Measurements from ENCODE around the gene MYOZ3. TPM values are rescaled to one million over a fixed set of nuclear protein-coding genes. Genes with fewer than 3 reads are reported as not detected.

MYOZ3 gene
- total RNA-seq, 1 donor from 2014 or later: 0.49 TPM

DNA sequence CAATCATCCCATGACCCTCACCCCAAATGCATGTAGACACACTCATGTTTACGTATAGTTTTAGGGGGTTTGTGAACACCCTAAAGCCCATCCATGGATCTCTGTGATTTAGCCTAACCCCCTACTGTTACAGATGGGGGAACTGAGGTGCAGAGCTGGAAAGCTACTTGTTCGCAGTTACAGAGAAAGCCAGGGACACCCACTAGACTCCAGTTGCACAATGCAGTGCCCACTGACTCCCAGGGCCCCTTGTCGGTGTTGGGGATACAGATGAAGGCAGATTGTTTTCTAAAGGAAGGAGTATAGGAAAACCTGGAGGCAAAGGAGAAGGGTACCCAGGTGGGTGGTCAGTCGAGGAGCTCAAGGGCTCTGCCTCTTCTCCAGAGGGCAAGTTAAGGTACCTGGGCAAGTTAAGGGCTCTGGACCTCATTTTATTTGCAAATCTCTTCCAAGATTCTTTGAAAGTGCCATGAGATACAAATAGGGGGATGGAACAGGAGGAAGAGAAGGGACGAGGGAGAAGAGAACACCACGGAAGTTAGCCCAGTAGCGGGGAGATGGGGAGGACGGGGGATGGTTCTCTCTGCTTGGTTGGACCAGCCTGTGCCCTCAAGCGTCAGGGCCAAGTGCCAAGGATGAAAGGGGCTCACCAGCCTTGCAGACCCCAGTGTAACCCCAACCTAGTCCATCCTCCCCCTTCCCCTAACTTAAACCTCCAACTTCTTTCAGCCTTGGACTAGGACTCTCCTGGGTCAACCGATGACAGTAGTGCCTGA lies 958 bp downstream of the MYOZ3 start:
- Mint-ChIP-seq H3K4me1 (ENCODE audit: low read depth) (peaks cover 7% of the 10 kb centered on the region), H3K9me3 (no peaks in the 10 kb centered on the region), H3K27ac (no peak overlapping the region), H3K36me3 (ENCODE audit: low read depth) (no peaks in the 10 kb centered on the region), H3K27me3 (ENCODE audit: insufficient read depth) (peaks cover 23% of the 10 kb centered on the region), H3K4me3 (no peak overlapping the region)
- DNase-seq (ENCODE audit: low spot score): no peak
- intact Hi-C loops (cut with micrococcal nuclease): no loop called here

DNA sequence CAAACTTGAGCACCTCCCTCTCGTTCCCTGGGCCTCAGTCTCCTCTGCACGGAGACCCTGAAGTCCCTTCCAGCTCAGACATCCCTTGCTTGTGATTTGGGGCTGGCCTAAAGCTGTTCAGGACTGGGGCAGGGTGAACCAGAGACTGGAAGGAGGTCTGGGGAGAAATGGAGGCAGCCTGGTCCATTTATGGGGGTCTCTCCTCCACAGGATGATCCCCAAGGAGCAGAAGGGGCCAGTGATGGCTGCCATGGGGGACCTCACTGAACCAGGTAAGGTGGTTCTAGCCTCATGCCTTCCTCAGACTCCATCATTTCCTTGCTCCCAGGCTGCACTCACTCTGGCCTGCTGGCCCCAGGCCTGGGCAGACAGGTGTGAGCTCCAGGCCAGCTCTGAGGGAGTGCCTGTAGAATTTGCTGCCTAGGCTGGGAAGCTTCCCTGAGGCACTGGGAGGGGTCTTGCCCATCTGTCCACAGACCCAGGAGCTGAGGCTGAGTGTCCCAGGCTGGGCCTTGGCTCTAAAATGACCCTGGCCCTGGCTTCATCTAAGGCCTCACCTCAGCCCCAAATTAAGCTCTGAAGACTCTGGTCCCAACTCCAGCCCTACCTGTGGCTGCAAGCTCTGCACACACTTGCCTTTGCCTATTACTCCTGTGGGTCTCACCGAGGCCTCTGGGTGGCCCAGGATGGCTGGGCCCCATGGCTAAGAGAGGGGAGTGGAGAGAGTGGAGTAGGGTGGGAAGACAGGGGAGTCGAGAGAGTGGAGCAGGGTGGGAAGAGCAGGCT lies 1.9 kb downstream of the MYOZ3 start:
- Mint-ChIP-seq H3K4me1 (ENCODE audit: low read depth) (no peaks in the 10 kb centered on the region), H3K27me3 (ENCODE audit: insufficient read depth) (peaks cover 23% of the 10 kb centered on the region), H3K36me3 (ENCODE audit: low read depth) (no peaks in the 10 kb centered on the region), H3K9me3 (no peaks in the 10 kb centered on the region), H3K27ac (no peak overlapping the region), H3K4me3 (no peak overlapping the region)
- no peak for DNase-seq (ENCODE audit: low spot score)
- intact Hi-C loops (cut with micrococcal nuclease): no loop called here

DNA sequence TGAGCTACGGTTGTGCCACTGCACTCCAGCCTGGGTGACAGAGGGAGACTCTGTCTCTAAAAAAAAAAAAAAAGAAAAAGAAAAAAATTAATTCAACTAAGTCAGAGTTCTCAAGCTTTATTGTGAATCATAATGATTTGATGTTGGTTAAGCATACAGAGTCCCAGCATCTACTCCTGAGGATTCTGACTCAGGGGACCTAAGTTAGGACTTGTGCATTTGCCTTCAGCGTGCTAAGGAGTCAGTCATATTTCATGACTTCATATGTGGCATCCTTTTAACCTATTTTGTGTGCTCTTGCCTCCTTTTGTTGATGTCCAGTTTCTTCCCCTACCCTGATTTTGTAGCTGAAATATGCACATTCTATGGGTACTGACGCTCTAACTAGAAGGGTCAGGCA lies 2.9 kb downstream of the MYOZ3 start:
- DNase-seq (ENCODE audit: low spot score): no peak
- Mint-ChIP-seq H3K27ac (no peak overlapping the region), H3K9me3 (no peaks in the 10 kb centered on the region), H3K4me3 (no peak overlapping the region), H3K27me3 (ENCODE audit: insufficient read depth) (peaks cover 20% of the 10 kb centered on the region), H3K4me1 (ENCODE audit: low read depth) (no peaks in the 10 kb centered on the region), H3K36me3 (ENCODE audit: low read depth) (no peaks in the 10 kb centered on the region)
- intact Hi-C loops (cut with micrococcal nuclease): no loop called here

DNA sequence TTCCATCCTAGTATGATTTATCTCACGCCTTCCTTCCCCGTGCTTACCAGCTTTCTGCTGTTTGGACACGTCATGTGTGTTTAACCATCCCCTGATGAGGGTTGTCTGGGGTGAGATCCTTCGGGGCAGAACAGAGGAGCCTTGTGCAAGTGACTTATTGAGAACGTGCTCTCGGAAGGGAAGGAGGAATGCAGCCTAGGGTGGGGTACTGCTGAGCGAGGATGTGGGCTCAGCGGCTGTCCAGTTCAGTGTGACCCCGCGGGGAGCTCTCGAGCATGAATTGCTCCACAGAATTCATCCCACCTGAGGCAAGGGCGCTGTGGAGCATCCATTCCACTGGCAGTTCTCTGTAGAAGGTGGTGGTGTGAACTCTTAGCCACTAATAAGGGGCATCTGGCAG lies 4.0 kb downstream of the MYOZ3 start:
- Mint-ChIP-seq H3K27ac (no peak overlapping the region), H3K9me3 (no peaks in the 10 kb centered on the region), H3K36me3 (ENCODE audit: low read depth) (no peaks in the 10 kb centered on the region), H3K27me3 (ENCODE audit: insufficient read depth) (peaks cover 23% of the 10 kb centered on the region), H3K4me1 (ENCODE audit: low read depth) (no peaks in the 10 kb centered on the region), H3K4me3 (no peak overlapping the region)
- DNase-seq (ENCODE audit: low spot score): no peak
- intact Hi-C loops (cut with micrococcal nuclease): no loop called here

DNA sequence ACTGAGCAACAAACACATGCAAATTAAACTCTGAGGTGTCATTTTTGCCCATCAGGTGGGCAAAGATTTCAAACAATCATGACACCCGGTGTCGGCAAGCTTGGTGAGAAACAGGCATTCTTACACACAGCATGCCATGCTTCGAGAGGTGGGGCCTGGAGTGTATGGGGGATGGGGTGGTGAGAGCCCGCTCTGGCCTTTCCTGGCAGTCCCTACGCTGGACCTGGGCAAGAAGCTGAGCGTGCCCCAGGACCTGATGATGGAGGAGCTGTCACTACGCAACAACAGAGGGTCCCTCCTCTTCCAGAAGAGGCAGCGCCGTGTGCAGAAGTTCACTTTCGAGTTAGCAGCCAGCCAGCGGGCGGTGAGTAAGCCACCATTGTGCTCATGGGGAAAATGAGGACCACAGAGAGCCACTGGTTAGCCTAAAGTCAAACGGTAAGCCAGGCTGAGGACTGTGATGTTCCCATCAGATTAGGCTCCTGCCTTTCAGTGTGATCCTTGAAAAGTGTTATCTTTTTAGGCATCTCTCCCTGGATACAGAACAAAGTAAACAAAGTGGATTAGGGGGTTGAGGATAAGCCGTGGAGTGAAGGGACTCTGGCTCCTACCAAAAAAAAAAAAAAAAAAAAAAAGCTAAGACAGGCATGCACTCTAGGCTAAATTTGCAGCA lies 9.4 kb downstream of the MYOZ3 start:
- Mint-ChIP-seq H3K36me3 (ENCODE audit: low read depth) (no peaks in the 10 kb centered on the region), H3K27ac (no peak overlapping the region), H3K27me3 (ENCODE audit: insufficient read depth) (peaks cover 18% of the 10 kb centered on the region), H3K4me3 (peak overlapping the region; percentile 58), H3K9me3 (no peaks in the 10 kb centered on the region), H3K4me1 (ENCODE audit: low read depth) (no peaks in the 10 kb centered on the region)
- no peak for DNase-seq (ENCODE audit: low spot score)
- intact Hi-C loops (cut with micrococcal nuclease): no loop called here

DNA sequence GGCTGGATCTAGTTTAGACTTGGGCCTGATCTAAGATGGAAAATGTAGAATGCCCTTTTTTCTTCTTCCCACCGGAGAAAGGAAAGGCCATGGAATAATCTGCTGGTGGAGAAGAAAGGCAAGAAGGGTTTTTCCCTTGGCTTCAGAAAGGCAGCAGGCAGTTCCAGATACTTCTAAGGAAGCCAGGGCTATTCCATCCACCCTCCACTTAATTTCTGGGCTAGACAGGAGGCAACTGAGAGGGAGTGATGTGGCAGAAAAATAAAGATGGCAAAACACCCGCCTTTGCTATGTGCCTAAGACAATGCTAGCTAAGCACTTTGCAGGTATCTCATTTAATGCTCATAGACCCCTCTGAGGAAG lies 9.9 kb downstream of the MYOZ3 start:
- Mint-ChIP-seq H3K9me3 (no peaks in the 10 kb centered on the region), H3K4me3 (peak overlapping the region; percentile 58)
- no peak for DNase-seq (ENCODE audit: low spot score)

DNA sequence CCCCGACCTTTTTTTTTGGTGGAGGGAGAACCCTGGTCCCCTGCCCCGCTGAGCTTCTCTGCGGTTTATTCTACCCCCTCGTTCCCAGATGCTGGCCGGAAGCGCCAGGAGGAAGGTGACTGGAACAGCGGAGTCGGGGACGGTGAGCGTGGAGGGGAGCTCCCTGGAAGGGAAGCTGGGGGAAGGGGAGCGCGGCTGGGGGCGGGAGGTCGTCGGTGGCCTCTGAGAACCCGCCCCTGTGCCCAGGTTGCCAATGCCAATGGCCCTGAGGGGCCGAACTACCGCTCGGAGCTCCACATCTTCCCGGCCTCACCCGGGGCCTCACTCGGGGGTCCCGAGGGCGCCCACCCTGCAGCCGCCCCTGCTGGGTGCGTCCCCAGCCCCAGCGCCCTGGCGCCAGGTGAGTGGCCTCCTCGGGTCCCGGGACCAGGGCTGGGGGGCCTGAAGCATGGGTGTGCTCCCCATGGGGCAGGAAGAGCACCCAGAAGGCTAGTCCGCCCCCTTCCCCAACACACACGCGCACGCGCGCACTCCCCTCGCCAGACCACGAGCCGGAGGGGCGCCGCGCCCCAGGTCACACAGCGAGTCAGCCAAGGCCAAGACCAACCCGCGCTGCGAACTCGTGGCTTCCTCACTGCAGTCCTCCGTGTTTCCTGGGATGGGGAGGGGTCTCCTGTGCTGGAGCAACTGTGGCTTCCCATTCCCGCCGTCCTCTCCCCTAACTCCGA lies 10.6 kb downstream of the MYOZ3 start:
- peaks cover 18% of the 10 kb centered on the region for H3K27me3 Mint-ChIP-seq (ENCODE audit: insufficient read depth)
- no peaks in the 10 kb centered on the region for H3K4me1 Mint-ChIP-seq (ENCODE audit: low read depth)
- H3K27ac Mint-ChIP-seq: no peak overlapping the region
- peak overlapping the region; percentile 70 for H3K4me3 Mint-ChIP-seq
- no peak for DNase-seq (ENCODE audit: low spot score)
- intact Hi-C loops (cut with micrococcal nuclease): no loop called here
- H3K36me3 Mint-ChIP-seq (ENCODE audit: low read depth): no peaks in the 10 kb centered on the region
- H3K9me3 Mint-ChIP-seq: no peaks in the 10 kb centered on the region

More for the DNA sequence above, 9.9 kb downstream of the MYOZ3 start:
- Mint-ChIP-seq H3K27ac (no peak overlapping the region), H3K4me1 (ENCODE audit: low read depth) (no peaks in the 10 kb centered on the region), H3K27me3 (ENCODE audit: insufficient read depth) (peaks cover 18% of the 10 kb centered on the region), H3K36me3 (ENCODE audit: low read depth) (no peaks in the 10 kb centered on the region)
- intact Hi-C loops (cut with micrococcal nuclease): no loop called here

DNA sequence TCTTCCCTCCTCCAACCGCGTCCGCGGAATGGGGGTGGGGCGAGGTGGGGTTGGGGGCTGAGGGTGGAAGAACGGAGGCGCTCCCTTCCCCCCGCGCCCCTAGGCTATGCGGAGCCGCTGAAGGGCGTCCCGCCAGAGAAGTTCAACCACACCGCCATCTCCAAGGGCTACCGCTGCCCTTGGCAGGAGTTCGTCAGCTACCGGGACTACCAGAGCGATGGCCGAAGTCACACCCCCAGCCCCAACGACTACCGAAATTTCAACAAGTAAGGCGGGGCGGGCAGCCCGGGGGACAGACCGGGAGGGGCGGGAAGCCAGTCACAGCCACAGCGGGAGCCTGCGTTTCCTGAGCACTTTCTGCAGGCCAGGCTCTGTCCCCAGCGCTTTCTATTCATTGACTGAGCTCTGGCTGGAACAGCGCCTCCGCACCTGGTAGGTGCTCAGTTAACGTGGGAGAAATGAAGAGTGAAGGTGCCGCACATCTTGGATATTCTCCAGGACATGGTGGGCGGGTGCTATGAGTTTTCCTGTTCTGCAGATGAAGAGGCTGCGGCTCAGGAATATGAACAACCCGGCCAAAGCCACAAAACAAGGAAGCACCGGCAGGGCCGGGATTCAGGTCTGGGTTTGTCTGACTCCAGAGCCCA lies 11.3 kb downstream of the MYOZ3 start:
- Mint-ChIP-seq H3K9me3 (no peaks in the 10 kb centered on the region), H3K36me3 (ENCODE audit: low read depth) (no peaks in the 10 kb centered on the region), H3K4me3 (peak overlapping the region; percentile 70), H3K4me1 (ENCODE audit: low read depth) (no peaks in the 10 kb centered on the region), H3K27ac (no peak overlapping the region), H3K27me3 (ENCODE audit: insufficient read depth) (peaks cover 18% of the 10 kb centered on the region)
- no peak for DNase-seq (ENCODE audit: low spot score)
- intact Hi-C loops (cut with micrococcal nuclease): no loop called here

DNA sequence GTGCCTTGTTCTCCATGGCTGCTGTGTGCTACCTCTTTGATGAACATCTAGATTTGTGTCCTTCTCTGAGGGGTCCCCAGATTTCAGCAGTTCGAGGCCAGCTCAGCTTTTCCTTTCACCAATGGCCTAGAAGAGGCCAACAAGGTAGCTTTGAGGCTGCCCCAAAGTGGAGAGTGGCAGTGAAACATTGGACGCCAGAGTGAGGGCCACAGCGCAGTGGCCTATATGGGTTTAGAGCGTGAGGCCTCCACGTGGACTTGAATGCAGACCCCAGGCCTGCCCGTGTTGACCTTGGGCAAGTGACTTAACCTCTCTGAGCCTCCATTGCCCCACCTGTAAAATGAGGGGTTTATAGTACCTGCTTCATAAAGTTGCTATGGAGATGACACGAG lies 11.8 kb downstream of the MYOZ3 start:
- intact Hi-C loops (cut with micrococcal nuclease): no loop called here
- no peaks in the 10 kb centered on the region for H3K9me3 Mint-ChIP-seq
- H3K36me3 Mint-ChIP-seq (ENCODE audit: low read depth): no peaks in the 10 kb centered on the region
- no peak for DNase-seq (ENCODE audit: low spot score)
- peak overlapping the region; percentile 70 for H3K4me3 Mint-ChIP-seq
- H3K27ac Mint-ChIP-seq: no peak overlapping the region
- H3K27me3 Mint-ChIP-seq (ENCODE audit: insufficient read depth): peaks cover 18% of the 10 kb centered on the region
- H3K4me1 Mint-ChIP-seq (ENCODE audit: low read depth): no peaks in the 10 kb centered on the region

DNA sequence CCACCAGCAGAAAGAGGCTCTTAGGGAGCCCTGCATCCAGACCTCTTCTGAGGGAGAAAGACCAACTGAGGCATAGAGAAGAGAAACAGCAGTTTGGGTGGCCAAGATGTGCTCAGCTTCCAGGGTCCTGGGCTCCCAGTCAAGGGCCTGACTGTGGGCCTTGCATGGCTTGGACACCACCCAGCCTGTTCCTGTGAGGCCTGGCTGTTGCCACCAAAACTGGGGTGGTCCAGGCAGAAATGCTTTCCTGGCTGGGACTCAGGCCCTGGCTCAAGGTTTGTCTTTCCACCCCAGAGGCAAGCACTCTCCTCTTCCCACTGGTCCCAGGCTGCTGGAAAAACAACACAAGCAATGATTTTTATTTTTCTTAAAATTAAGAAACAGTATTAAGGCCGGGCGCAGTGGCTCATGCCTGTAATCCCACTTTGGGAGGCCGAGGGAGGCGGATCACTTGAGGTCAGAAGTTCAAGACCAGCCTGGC lies 13.3 kb downstream of the MYOZ3 start:
- peaks cover 17% of the 10 kb centered on the region for H3K27me3 Mint-ChIP-seq (ENCODE audit: insufficient read depth)
- DNase-seq (ENCODE audit: low spot score): no peak
- no peak overlapping the region for H3K4me3 Mint-ChIP-seq
- no peaks in the 10 kb centered on the region for H3K36me3 Mint-ChIP-seq (ENCODE audit: low read depth)
- H3K27ac Mint-ChIP-seq: no peak overlapping the region
- no peaks in the 10 kb centered on the region for H3K9me3 Mint-ChIP-seq
- intact Hi-C loops (cut with micrococcal nuclease): no loop called here
- H3K4me1 Mint-ChIP-seq (ENCODE audit: low read depth): no peaks in the 10 kb centered on the region

DNA sequence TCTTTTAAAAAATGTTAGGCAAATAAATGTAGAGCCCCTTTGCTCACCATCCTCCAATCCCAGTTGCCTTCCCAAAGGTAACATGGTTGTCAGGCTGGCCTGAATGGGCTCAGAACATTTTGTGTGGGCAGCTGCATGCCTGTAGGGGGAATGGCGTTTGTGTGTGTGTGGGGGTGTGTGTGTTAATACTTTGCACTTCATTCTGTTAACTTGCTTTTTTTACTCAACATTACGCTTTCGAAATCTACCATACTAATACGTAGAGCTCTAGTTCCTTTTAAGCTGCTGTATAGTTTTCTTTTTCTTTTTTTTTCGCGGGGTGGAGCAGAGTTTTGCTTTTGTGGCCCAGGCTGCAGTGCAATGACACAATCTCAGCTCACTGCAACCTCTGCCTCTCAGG lies 14.0 kb downstream of the MYOZ3 start:
- H3K9me3 Mint-ChIP-seq: no peaks in the 10 kb centered on the region
- intact Hi-C loops (cut with micrococcal nuclease): no loop called here
- peaks cover 14% of the 10 kb centered on the region for H3K27me3 Mint-ChIP-seq (ENCODE audit: insufficient read depth)
- no peak overlapping the region for H3K4me3 Mint-ChIP-seq
- DNase-seq (ENCODE audit: low spot score): no peak
- no peaks in the 10 kb centered on the region for H3K4me1 Mint-ChIP-seq (ENCODE audit: low read depth)
- H3K36me3 Mint-ChIP-seq (ENCODE audit: low read depth): no peaks in the 10 kb centered on the region
- no peak overlapping the region for H3K27ac Mint-ChIP-seq

DNA sequence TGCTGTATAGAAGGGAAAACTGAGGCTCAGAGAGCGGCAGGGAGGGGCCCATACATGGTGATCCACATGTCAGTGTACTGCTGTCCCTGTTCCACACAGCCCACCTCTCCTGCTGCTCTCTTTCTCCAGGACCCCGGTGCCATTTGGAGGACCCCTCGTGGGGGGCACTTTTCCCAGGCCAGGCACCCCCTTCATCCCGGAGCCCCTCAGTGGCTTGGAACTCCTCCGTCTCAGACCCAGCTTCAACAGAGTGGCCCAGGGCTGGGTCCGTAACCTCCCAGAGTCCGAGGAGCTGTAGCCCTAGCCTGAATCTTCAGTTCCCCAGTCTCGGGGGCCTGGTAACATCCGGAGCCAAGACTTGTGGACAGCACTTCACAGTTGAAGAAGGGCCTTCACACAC lies 15.5 kb downstream of the MYOZ3 start:
- Mint-ChIP-seq H3K4me3 (no peak overlapping the region), H3K4me1 (ENCODE audit: low read depth) (no peaks in the 10 kb centered on the region), H3K9me3 (no peaks in the 10 kb centered on the region), H3K27ac (no peak overlapping the region), H3K36me3 (ENCODE audit: low read depth) (no peaks in the 10 kb centered on the region), H3K27me3 (ENCODE audit: insufficient read depth) (no peaks in the 10 kb centered on the region)
- intact Hi-C loops (cut with micrococcal nuclease): no loop called here
- no peak for DNase-seq (ENCODE audit: low spot score)

Data from activated T-helper 1 cell treated with anti-CD3 and anti-CD28 coated beads, Interleukin-12 subunit alpha, Interleukin-12 subunit beta, Interleukin-2, Interleukin-4 antibody, amounts not matched to agents 30 ng/mL and 10 ng/mL and 1 ng/mL, durations not matched to agents 14 hours and 24 hours and 36 hours (primary cell).